NT2/D1 (cell line): ENCODE results near the gene KRT34.

Experiments
- DNase-seq: peaks from one replicate; pipeline ENCODE4 v3.0.0-alpha.2; 2011; ENCODE audit warnings: low read depth, low spot score
- H3K27me3 ChIP-seq: 2 replicates; pipeline ENCODE4 v1.6.0; 2011; ENCODE audit warnings: mild to moderate bottlenecking; ENCODE audit not compliant: insufficient read length, insufficient read depth
- H3K36me3 ChIP-seq: 2 replicates; pipeline ENCODE4 v1.6.1; 2011; ENCODE audit warnings: mild to moderate bottlenecking, low read length, mixed read lengths; ENCODE audit not compliant: insufficient read depth, insufficient read length
- H3K4me1 ChIP-seq: 2 replicates; pipeline ENCODE4 v1.5.1; 2011; ENCODE audit not compliant: insufficient read depth, insufficient read length
- H3K4me3 ChIP-seq: 2 replicates; pipeline ENCODE4 v1.5.1; 2011; ENCODE audit warnings: low read depth; ENCODE audit not compliant: insufficient read length
- H3K9ac ChIP-seq: 2 replicates; pipeline ENCODE4 v1.6.0; 2011; ENCODE audit warnings: low read depth; ENCODE audit not compliant: insufficient read length
- H3K9me3 ChIP-seq: 2 replicates; pipeline ENCODE4 v1.5.1; 2011; ENCODE audit warnings: mild to moderate bottlenecking, low read length; ENCODE audit not compliant: insufficient read depth
- SUZ12 ChIP-seq: IDR thresholded peaks from 2 replicates; pipeline ENCODE4 v1.6.1; 2011; ENCODE audit not compliant: insufficient read length, insufficient read depth; ENCODE audit errors: extremely low read depth
- YY1 ChIP-seq: IDR thresholded peaks from 2 replicates; pipeline ENCODE4 v1.6.1; 2011; ENCODE audit not compliant: insufficient read length, insufficient read depth
- ZNF274 ChIP-seq: IDR thresholded peaks from 2 replicates; pipeline ENCODE4 v1.6.1; 2011; ENCODE audit warnings: mild to moderate bottlenecking, low read depth, low read length

KRT34 gene

GRCh38 chr17:41393294-41393693 lies 11.2 kb upstream of the KRT34 start:
- Histone ChIP-seq H3K9me3 (no peaks in the 10 kb centered on the region), H3K36me3 (no peaks in the 10 kb centered on the region), H3K27me3 (no peaks in the 10 kb centered on the region), H3K9ac (no peak overlapping the region), H3K4me3 (no peak overlapping the region), H3K4me1 (no peaks in the 10 kb centered on the region)
- TF ChIP-seq ZNF274 (no peak), SUZ12 (no peak), YY1 (no peak)
- no peak for DNase-seq

GRCh38 chr17:41392278-41392677 lies 10.2 kb upstream of the KRT34 start:
- TF ChIP-seq YY1 (no peak), SUZ12 (no peak), ZNF274 (no peak)
- Histone ChIP-seq H3K9ac (no peak overlapping the region), H3K9me3 (no peaks in the 10 kb centered on the region), H3K27me3 (no peaks in the 10 kb centered on the region), H3K4me3 (no peak overlapping the region), H3K4me1 (no peaks in the 10 kb centered on the region), H3K36me3 (no peaks in the 10 kb centered on the region)
- no peak for DNase-seq

GRCh38 chr17:41391535-41391934 lies 9.4 kb upstream of the KRT34 start:
- H3K4me1 ChIP-seq, result no peaks in the 10 kb centered on the region
- H3K27me3 ChIP-seq, result no peaks in the 10 kb centered on the region
- no peaks in the 10 kb centered on the region for H3K36me3 ChIP-seq
- TF ChIP-seq SUZ12, result no peak
- TF ChIP-seq YY1, result no peak
- no peak for TF ChIP-seq ZNF274
- no peak overlapping the region for H3K4me3 ChIP-seq
- peaks cover under 1% of the 10 kb centered on the region; the same call in 1 of the 2 replicates for H3K9me3 ChIP-seq
- H3K9ac ChIP-seq, result no peak overlapping the region
- no peak for DNase-seq

- H3K36me3 ChIP-seq, result no peaks in the 10 kb centered on the region
- no peak overlapping the region for H3K9ac ChIP-seq
- DNase-seq, result no peak
- H3K9me3 ChIP-seq, result peaks cover 7% of the 10 kb centered on the region
- no peak overlapping the region for H3K4me3 ChIP-seq
- TF ChIP-seq YY1 (no peak), SUZ12 (no peak), ZNF274 (no peak)
- H3K27me3 ChIP-seq, result no peaks in the 10 kb centered on the region
- H3K4me1 ChIP-seq, result no peaks in the 10 kb centered on the region
Observed at GRCh38 chr17:41390411-41390938, 8.4 kb upstream of the KRT34 start.

- Histone ChIP-seq H3K9me3 (peaks cover 7% of the 10 kb centered on the region), H3K9ac (no peak overlapping the region), H3K4me3 (no peak overlapping the region), H3K36me3 (no peaks in the 10 kb centered on the region), H3K27me3 (no peaks in the 10 kb centered on the region), H3K4me1 (no peaks in the 10 kb centered on the region)
- no peak for DNase-seq
- no peak for TF ChIP-seq YY1
- no peak for TF ChIP-seq SUZ12
- no peak for TF ChIP-seq ZNF274
Observed at GRCh38 chr17:41387670-41388069, 5.6 kb upstream of the KRT34 start.

GRCh38 chr17:41386227-41386626 lies 4.1 kb upstream of the KRT34 start:
- H3K4me1 ChIP-seq, result no peaks in the 10 kb centered on the region
- no peaks in the 10 kb centered on the region for H3K27me3 ChIP-seq
- H3K36me3 ChIP-seq, result no peaks in the 10 kb centered on the region
- DNase-seq, result no peak
- H3K4me3 ChIP-seq, result no peak overlapping the region
- peaks cover 7% of the 10 kb centered on the region for H3K9me3 ChIP-seq
- H3K9ac ChIP-seq, result no peak overlapping the region
- TF ChIP-seq YY1 (no peak), ZNF274 (no peak), SUZ12 (no peak)

- Histone ChIP-seq H3K4me1 (no peaks in the 10 kb centered on the region), H3K4me3 (no peak overlapping the region), H3K27me3 (no peaks in the 10 kb centered on the region)
Observed at GRCh38 chr17:41383690-41384089, 1.6 kb upstream of the KRT34 start.

More at GRCh38 chr17:41383690-41384089, 1.6 kb upstream of the KRT34 start:
- TF ChIP-seq ZNF274 (no peak), SUZ12 (no peak), YY1 (no peak)
- no peak overlapping the region for H3K9ac ChIP-seq
- H3K9me3 ChIP-seq, result peaks cover 7% of the 10 kb centered on the region
- DNase-seq, result no peak
- H3K36me3 ChIP-seq, result no peaks in the 10 kb centered on the region
